ENCODE results near the gene GRK5. TPM values are rescaled to one million over a fixed set of nuclear protein-coding genes. Genes with fewer than 3 reads are reported as not detected.

GRK5 gene
- total RNA-seq, 1 donor from 2014 or later, result 21.3 TPM

DNA sequence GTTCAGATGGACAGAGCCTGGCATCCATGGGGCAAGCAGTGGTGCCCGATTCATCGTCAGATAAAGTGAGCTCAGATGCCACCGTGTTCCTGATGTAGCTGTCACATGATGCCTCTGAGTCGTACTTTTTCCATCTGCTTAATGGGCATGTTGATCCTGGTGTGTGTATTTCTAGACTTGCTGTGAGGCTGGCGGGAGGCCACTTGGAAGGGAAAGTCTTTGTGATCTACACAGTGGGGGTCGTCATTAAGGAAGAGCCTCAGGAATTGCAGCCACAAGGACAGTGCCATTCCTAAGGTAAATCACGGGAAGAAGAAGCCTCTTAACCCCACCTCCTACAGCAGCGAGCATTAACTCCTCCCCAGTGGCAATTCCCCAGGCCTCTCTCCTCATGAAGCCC lies 272.2 kb downstream of the GRK5 start:
- TF ChIP-seq, protein P1, sequence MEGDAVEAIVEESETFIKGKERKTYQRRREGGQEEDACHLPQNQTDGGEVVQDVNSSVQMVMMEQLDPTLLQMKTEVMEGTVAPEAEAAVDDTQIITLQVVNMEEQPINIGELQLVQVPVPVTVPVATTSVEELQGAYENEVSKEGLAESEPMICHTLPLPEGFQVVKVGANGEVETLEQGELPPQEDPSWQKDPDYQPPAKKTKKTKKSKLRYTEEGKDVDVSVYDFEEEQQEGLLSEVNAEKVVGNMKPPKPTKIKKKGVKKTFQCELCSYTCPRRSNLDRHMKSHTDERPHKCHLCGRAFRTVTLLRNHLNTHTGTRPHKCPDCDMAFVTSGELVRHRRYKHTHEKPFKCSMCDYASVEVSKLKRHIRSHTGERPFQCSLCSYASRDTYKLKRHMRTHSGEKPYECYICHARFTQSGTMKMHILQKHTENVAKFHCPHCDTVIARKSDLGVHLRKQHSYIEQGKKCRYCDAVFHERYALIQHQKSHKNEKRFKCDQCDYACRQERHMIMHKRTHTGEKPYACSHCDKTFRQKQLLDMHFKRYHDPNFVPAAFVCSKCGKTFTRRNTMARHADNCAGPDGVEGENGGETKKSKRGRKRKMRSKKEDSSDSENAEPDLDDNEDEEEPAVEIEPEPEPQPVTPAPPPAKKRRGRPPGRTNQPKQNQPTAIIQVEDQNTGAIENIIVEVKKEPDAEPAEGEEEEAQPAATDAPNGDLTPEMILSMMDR (IDR thresholded peaks at IDR 0.05), result no peak
- Mint-ChIP-seq H3K9me3 (no peaks in the 10 kb centered on the region), H3K4me1 (peaks cover 40% of the 10 kb centered on the region), H3K27me3 (no peaks in the 10 kb centered on the region), H3K4me3 (peak overlapping the region; percentile 12), H3K27ac (peak overlapping the region; percentile 93), H3K36me3 (ENCODE audit: low read depth) (no peaks in the 10 kb centered on the region)
- CTCF ChIA-PET, result interaction anchor here (1.5 to 3.4 kb wide), 5 partner anchors 9 to 273 kb away, joined by 4 to 20 read pairs (median 7); partner anchors contain the start of gene GRK5
- ATAC-seq (ENCODE audit: low read depth) (no peak), DNase-seq (no peak)
- POLR2A ChIA-PET, result interaction anchor here (2.4 to 2.6 kb wide), 2 partner anchors 30 to 37 kb away, joined by 12 to 18 read pairs; no protein-coding TSS in a partner anchor
- intact Hi-C loops (cut with micrococcal nuclease), result loop anchor here (5.0 kb wide), 1 partner anchor 397 kb away; the partner anchor contains the start of gene EIF3A

DNA sequence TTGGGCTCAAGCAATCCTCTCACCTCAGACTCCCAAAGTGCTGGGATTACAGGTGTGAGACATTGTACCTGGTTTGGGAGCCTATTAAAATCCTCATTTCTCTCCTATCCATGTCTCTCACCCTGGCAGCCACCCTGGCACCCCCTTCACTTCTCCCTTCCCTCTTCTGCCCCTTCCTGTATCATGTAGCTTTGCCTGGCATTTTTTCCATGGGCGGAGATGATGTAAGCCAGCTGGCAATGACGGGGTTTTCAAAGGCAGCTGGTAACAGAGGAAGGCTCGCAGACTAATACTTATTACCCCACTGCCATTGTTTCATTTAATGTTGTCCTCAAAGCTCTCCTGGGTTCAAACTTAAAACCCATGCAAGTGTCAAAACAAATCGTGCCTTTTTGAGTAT lies 273.3 kb downstream of the GRK5 start:
- TF ChIP-seq, protein P1 (IDR thresholded peaks at IDR 0.05), result no peak
- Mint-ChIP-seq H3K27me3 (no peaks in the 10 kb centered on the region), H3K36me3 (ENCODE audit: low read depth) (no peaks in the 10 kb centered on the region), H3K4me3 (no peak overlapping the region), H3K4me1 (peaks cover 40% of the 10 kb centered on the region), H3K9me3 (no peaks in the 10 kb centered on the region), H3K27ac (no peak overlapping the region)
- intact Hi-C loops (cut with micrococcal nuclease), result no loop called here
- ChIA-PET POLR2A (interaction anchor here (1.1 to 1.2 kb wide), 2 partner anchors 9 to 24 kb away, joined by 3 to 10 read pairs; no protein-coding TSS in a partner anchor), CTCF (interaction anchor here (1.2 to 2.4 kb wide), 3 partner anchors 9 to 271 kb away, joined by 3 to 8 read pairs (median 3); no protein-coding TSS in a partner anchor)
- DNase-seq (no peak), ATAC-seq (ENCODE audit: low read depth) (no peak)

DNA sequence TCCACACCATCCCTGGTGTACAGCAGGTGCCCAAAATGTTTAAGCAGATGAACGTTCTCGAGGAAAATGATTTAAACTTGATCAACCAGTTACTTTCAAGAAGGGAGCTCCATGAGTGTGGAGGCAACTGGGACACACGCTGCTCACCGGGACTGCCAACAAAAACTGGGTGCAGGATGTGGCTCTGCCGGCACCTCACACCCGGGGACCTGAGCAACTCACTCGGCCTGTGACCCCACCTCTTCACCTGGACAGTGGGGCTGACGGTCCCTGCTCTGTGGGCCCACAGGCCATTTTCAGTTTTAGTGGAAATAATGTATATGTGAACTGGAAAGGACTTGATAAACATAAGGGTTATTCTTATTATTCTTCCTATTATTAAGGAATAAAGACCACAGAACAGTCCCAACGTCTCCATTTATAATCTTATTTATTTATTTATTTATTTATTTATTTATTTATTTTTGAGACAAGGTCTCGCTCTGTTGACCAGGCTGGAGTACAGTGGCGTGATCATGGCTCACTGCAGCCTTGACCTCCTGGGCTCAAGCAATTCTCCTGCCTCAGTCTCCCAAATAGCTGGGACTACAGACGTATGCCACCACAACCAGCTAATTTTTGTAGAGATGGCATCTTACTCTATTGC lies 274.5 kb downstream of the GRK5 start:
- CTCF ChIA-PET, result interaction anchor here (1.5 to 2.4 kb wide), 2 partner anchors 8 to 172 kb away, joined by 3 to 8 read pairs; no protein-coding TSS in a partner anchor
- DNase-seq (no peak), ATAC-seq (ENCODE audit: low read depth) (no peak)
- no peaks in the 10 kb centered on the region for H3K36me3 Mint-ChIP-seq (ENCODE audit: low read depth)
- intact Hi-C loops (cut with micrococcal nuclease), result no loop called here
- TF ChIP-seq, protein P1 (IDR thresholded peaks at IDR 0.05), result no peak
- H3K9me3 Mint-ChIP-seq, result no peaks in the 10 kb centered on the region
- H3K4me1 Mint-ChIP-seq, result peaks cover 29% of the 10 kb centered on the region
- H3K4me3 Mint-ChIP-seq, result no peak overlapping the region
- no peaks in the 10 kb centered on the region for H3K27me3 Mint-ChIP-seq
- no peak overlapping the region for H3K27ac Mint-ChIP-seq
- POLR2A ChIA-PET, result interaction anchor here (1.1 kb wide), 1 partner anchor 25 kb away, joined by 3 read pairs; no protein-coding TSS in a partner anchor

DNA sequence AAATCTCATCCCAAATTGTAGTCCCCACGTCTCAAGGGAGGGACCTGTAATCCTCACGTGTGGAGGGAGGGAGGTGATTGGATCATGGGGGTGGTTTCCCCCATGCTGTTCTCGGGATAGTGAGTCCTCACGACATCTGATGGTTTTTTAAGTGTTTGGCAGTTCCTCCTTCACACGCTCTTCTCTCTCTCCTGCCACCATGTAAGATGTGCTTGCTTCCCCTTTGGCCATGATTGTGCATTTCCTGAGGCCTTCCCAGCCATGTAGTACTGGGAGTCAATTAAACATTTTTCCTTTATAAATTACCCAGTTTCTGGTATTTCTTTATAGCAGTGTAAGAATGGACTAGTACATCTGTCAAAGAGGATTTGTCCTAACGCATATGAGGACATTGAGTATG lies 275.6 kb downstream of the GRK5 start:
- Mint-ChIP-seq H3K36me3 (ENCODE audit: low read depth) (no peaks in the 10 kb centered on the region), H3K27ac (no peak overlapping the region), H3K4me1 (peaks cover 18% of the 10 kb centered on the region), H3K4me3 (no peak overlapping the region), H3K9me3 (no peaks in the 10 kb centered on the region), H3K27me3 (no peaks in the 10 kb centered on the region)
- intact Hi-C loops (cut with micrococcal nuclease), result no loop called here
- ChIA-PET CTCF (no interaction called here), POLR2A (no interaction called here)
- ATAC-seq (ENCODE audit: low read depth), result no peak
- DNase-seq, result no peak
- TF ChIP-seq, protein P1 (IDR thresholded peaks at IDR 0.05), result no peak

DNA sequence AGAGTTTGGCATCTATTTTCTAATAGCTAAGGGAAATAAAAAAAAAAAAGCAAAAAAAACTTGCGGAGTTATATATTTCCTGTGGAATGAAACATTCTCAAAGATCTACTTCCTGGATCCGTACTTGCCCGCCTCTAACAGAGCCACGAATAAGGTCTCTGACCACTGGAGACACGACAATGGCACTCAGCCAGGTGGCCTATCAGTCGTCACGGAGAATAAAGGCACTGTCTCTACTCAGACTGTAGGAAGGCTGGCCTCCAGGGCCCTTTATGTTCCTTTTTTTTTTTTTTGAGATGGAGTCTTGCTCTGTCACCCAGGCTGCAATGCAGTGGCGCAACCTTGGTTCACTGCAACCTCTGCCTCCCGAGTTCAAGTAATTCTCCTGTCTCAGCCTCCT lies 276.5 kb downstream of the GRK5 start:
- no peak overlapping the region for H3K4me3 Mint-ChIP-seq
- peaks cover 10% of the 10 kb centered on the region for H3K4me1 Mint-ChIP-seq
- no peaks in the 10 kb centered on the region for H3K27me3 Mint-ChIP-seq
- ChIA-PET CTCF (no interaction called here), POLR2A (interaction anchor here (0.7 kb wide), 1 partner anchor 28 kb away, joined by 4 read pairs; no protein-coding TSS in a partner anchor)
- DNase-seq (no peak), ATAC-seq (ENCODE audit: low read depth) (no peak)
- no peak overlapping the region for H3K27ac Mint-ChIP-seq
- H3K9me3 Mint-ChIP-seq, result no peaks in the 10 kb centered on the region
- intact Hi-C loops (cut with micrococcal nuclease), result no loop called here
- TF ChIP-seq, protein P1 (IDR thresholded peaks at IDR 0.05), result no peak
- H3K36me3 Mint-ChIP-seq (ENCODE audit: low read depth), result no peaks in the 10 kb centered on the region

Data from activated B cell treated with CpG ODN at 0.5 μM for 24 hours (primary cell).